Stimulated activated CD8-positive, alpha-beta memory T cell treated with anti-CD3 and anti-CD28 coated beads, Interleukin-7, amount 100 ng/mL, for 48 hours (primary cell): Measurements from ENCODE around the gene CTTN.
"Not testable (repeated sequence)": the region's sequence is repeated elsewhere in the genome, so short reads cannot be mapped to it uniquely, and the experiment has no call there.

Experiments used
- DNase-seq, 2 donors: peaks; one replicate each; pipeline ENCODE4 v3.0.0-alpha.2; 2020; ENCODE audit warnings: low read depth in 1 of 2; ENCODE audit errors: extremely low read depth in 1 of 2

Gene CTTN

DNA sequence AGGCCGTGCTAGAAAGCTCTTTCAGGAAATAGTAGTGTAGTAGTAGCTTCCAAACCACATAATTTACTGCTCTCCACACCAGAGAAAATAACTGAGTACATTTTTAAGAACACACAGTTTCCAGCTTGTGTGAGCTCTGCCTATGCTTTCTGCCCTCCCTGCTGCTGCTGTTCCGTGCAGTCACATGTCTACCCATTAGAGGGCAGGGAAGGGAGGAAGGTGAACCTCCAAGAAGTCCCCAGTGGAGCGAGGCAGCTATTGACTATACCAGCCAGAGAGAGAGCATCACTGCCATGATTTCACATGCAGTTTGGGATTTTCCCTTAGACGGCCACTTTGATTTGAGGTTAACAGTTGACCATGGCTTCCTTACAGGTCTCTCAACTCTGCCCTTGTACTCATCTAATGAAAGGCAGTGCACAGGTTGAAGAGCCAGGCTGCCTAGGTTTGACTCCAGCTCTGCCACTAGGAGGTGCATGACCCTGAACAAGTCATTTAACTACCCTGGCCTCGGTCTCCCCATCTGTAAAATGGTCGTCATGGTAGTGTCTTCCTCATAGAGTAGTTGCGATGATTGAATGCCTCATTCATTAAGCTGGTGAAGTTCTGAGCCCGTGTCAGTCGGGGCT is 19.7 kb upstream of the CTTN start:
- no peak for DNase-seq

DNA sequence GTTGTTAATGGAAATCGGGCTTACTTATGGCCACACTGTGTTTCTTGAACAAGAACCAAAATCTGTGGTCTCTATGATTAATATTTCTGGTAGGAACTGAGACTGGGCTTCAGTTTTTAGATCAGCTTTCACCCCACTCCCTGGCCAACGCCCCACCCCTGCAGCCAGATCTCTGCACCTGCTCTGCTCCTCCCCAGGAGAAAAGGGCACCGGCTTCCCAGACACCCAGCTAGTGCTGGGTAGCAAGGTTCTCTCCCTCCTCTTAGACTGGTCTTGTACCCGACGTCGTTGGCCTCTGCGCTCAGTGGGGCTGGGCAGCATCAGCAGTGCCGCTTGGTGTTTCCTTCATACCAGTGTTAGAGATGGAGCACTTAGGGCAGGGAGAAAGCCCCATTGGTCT is 17.0 kb upstream of the CTTN start:
- DNase-seq, result no peak

DNA sequence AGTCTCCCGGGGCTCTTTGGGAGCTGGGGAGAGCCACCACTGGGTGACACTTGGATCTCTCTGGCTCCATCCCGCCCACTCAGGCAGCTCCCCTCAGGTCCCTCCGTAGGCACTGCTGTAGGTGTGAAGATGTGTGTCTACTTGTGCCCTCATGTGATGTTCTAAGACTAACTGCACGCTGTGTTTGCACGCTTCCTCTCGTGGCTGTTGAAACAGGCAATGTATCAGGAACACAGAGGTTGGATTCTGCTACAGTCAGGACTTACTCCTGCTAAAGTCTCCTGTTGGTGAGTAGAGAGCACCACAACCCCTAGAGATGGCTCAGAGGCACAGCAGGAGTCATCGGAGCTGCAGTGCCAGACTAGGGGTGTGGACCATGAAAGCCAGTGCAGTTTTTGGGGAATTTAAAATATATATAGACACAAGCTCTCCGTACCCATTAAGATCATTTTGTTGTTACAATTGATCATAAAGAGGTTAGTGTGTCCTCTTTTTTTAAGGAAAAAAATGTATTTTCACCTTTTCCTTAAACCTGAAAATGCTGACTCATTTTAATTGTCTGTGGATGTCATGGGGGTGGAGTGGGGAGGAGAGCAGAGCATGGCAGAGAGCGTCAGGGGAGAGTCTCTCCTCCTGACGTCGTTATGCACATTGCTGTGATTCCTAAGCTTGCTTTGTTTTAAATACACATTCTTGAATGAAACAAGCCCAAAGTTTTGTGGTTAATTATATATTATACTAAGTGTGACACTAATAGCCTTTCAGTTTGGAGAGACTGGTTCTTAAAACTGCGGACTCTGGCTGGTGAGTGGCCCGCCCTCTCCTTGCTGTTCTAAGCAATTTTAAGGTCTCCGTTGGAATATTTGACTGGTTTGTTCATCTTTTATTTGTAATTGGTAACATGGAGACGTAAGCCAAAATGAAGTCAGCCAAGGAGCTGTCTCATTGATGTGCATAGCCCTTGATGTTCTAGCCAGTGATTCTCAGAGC is 16.2 kb upstream of the CTTN start:
- DNase-seq, result no peak

DNA sequence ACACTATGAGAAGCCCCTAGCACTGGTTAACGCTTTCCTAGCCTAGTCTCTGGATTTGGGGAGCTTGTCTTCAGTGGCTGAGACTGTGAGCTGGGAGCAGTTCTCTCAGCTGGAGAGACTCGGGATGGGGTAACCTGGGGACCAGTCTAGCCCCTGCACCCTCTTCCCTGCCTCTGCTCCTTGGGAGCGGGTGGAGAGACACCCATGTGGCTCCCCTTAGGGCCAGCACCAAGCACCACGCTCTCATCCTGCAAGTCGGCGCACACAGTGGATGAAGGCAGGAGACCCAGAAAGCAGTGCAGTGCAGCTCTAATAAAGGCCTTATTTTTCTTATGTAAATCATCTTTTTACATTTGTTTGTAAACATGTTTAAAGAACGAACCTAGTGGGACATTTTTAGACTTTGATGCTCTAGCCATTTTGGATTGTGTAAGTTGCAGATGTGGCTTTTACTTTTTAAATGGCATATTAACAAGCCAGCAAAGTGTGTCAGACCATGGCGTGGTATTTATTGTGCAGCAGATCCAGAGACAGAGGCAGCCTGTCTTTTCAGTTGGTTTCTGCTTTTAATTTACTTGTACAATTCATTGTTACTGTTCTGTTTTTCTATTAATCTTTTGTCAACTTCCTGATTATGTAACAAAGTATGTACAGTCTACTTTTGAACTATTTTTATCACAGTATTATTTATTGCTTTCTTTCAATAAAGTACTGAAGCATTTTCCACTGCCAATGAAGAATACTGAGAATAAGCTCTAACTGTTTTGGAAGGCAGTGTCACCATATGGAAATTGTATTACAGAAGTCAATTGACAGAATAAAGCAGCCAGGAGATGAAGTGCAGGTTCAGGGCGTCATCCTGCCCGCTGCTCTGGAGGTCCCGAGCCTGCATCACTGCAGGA is 14.4 kb upstream of the CTTN start:
- no peak for DNase-seq

DNA sequence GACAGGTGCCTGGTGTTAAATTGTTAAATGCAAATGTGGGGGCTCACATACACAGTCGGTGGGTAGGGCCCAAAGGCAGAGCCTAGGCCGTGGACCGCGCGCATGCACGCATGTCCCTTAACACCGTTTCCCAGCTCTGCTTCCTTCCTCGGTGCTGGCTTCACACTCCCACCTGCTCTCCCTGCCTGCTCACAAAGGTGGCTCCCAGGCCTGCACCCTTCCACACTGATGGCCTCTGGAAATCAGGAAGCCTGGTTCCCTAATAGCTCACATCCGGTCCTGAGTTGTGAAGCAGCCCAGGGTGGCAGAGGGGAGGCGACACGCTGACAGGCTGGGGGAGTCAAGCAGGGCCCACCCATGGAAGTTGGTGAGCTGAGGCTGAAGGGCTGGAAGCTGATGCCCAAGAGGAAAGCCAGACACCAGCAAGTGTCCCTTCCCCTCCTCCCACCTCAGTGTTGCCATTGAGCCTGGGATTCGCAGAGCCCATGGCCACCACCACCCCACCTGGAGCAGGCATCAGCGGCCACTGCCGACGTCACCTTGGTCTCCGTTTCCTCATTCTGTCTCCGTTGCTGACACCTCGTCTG is 13.7 kb upstream of the CTTN start:
- DNase-seq, result no peak

DNA sequence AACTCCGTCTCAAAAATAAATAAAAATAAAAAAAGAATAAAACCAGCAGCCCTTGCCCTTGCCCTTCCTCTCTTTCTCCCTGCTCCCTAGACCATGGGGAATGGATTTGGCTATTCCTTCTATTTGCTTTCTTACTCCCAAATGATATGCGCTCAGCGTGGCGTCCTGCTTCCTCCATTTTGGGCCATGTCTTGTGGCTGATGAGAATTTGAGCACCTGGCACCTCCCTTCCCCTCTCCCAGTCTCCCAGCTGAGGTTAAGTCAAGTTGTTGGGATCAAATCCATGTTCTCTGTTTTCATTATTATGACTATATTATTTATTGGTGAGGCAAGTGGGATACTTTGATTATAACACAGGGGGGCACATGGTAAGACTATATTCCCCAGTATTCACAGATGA is 10.8 kb upstream of the CTTN start:
- no peak for DNase-seq

DNA sequence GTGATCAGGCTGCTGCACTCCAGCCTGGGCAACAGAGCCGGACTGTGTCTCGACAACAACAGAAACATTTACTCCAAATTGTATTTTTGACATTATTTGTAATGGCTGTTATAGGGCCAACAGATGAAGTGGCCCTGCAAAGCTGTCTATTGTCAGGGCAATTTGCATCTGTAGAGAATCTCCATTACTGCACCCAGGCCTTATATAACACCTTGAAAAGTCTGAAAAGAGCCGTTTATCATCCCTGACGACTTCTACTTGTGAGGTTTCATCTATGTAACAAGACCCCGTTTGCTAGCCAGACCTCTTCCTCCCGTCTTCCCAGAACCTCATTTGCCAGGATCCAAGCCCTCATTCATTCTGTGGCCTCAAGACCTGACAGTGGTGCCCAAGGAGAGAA is 9.1 kb upstream of the CTTN start:
- no peak for DNase-seq

DNA sequence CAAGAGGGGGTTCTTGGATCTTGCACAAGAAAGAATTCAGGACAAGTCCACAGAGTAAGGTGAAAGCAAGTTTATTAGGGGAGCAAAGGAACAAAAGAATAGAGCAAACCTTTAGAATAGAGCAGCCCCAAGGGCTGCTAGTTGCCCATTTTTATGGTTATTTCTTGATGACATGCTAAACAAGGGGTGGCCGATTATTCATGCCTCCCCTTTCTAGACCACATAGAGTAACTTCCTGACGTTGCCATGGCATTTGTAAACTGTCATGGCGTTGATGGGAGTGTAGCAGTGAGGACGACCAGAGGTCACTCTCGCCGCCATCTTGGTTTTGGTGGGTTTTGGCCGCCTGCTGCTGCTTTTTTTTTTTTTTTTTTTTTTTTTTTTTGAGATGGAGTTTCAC is 7.4 kb upstream of the CTTN start:
- not testable (repeated sequence) for DNase-seq

DNA sequence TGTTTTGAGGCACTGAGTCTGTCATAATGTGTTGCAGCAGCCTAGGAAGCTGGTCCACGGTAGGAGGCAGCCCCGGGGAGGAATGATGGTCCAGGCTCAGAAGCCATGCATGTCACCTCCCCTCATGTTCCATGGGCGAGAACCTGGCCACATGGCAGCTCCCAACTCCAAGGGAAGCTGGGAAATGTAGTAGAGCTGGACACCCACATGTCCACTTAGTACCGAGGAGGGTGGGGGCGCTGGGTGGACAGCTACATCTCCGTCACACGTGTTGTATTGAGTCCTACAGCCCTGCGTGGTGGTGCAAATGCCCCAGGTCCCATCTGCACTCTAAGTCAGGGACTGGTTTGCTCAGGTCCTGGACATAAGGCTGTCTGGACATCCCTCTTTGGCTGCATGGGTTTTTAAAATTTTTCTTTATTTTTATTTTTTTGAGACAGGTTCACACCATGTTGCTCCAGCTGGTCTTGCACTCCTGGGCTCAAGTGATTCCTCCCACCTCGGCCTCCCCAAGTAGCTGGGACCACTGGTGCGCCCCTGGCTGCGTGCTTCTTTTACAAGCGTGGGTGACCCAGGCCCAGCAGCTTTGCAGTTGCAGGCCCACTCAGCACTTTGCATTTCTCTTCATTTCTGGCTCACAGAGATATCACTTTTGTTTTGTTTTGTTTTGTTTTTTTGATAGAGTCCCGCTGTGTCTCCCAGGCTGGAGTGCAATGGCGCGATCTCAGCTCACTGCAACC is 3.9 kb upstream of the CTTN start:
- no peak for DNase-seq

DNA sequence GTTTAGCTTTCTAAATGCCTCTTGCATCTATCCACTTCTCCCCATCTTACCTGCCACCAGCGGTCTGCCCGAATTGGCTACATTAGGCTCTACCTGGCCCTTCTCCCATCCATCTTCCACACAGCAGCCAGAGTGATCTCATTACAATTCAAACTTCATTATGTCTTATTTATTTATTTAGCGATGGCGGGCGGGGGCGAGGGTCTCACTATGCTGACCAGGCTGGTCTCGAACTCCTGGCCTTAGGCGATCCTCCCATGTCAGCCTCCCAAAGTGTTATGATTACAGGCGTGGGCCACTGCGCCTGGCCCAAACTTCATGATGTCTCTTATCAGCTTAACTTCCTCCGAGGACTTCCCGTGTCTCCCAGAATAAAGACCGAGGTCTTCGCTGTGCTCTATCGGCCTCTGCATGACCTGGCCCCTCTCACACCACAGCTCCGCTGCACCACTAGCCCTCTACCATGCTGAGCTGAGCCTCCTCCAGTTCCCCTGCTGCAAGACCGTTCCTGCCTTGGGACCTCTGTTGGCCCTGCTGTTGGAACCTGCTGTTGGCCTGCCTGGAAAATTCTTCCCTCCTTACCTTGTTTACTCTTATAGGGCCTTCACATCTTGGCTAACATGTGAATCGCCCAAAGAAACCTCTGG is 870 bp upstream of the CTTN start:
- no peak for DNase-seq

DNA sequence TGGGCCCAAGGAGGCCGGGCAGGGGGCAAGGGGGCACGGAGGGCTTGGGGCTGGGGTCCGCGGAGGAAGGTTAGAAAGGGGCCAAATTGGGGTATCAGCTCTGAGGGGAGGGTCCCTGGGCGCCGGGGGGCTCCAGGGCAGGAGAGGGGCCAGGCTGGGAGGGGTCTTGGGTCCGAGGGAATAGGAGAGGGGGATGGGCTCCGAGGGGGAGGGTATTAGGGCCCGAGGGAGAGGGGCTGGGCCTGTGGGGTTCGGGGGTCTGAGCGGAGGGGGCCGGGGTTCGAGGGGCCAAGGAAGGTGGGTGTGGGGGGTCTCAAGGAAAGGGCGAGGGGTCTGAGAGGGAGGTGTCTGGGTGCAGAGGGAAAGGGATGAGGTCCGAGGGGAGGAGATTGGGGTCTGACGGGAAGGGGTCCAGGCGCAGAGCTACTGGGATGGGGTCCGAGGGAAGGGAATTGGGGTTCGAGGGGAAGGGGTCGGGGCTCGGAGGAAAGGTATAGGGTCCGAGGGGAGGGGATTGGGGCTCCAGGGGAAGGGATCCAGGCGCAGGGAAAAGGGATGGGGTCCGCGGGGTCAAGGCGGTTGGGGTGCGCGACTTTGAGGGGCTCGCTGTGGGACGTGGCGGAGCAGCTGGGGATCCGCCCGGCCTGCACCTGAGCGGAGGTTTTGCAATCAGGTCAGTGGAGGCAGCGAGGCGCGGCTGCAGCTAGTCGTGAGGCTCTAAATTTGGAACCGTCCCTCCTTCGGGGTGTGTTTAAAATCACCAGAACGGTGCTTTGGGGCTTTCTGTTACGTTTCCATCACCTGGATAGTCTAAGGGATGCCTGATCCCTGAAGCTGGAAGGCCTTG is 728 bp downstream of the CTTN start:
- no peak for DNase-seq

DNA sequence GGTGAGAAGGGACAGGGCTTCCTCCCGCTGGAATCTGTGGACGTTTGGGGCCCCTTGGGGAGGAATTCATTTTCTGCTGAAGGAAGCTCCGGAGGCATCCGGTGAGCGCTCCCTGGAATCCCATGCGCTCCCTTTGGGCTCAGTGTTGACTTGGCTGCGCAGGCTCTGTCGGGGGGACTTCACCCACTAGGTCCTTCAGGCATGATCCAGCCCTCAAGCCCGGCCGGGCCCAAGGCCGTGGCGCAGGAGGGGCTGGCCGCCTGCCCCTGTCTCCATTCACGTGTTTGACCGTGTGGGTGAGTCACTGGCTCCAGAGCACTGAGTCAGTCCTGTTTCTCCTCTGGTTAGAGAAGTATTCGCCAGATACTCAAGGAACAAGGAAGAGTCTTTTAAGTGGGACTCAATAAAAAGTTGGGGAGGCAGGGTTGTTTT is 1.4 kb downstream of the CTTN start:
- no peak for DNase-seq

DNA sequence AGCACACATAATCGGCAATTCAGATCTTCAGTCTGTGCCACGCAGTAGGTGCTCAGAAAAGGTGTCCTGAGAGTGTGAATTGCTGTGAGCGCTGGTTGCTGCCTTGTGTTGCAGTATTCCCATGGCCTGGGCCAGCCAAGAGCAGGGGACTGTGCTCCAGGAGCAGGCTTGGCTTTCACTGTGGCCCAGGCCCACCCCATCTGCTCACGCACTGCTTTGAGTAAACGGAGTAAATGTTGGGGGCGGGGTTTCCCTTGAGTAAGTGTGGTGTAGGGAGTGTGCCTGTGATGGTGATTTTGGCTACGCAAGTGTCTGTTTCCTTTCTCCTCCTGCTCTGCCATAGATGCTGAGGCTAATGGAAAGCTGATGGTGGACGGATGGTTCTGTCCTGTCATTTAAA is 2.3 kb downstream of the CTTN start:
- no peak for DNase-seq

DNA sequence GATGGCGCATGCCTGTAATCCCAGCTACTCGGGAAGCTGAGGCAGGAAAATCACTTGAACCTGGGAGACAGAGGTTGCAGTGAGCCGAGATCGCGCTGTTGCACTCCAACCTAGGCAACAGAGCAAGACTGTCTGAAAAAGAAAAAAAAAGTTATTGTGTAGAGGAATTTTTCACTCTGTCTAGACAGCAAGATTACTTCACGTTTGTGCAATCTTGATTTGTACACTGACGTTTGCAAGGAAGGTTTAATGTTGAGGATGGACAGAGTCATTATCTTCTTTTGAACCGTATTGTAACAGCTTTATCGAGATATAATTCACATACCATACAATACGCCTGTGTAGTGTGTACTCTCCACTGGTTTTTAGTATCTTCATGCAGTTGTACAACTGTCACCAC is 3.7 kb downstream of the CTTN start:
- DNase-seq, result no peak

DNA sequence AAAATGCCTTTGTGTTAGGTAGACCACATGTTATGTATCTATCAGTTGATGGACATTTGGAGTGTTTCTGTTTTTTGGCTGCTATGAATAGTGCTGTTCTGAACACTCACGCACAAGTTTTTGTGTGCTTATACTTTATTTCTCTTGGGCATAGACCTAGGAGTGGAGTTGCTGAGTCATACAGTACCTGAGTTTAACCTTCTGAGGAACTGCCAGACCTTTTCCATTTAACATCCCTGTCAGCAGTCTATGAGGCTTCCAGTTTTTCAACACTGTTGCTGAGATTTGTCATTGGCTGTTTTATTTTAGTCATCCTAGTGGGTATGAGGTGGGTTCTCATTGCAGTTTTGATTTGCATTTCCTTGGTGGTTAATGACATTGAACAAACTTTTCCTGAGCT is 4.4 kb downstream of the CTTN start:
- DNase-seq, result no peak

DNA sequence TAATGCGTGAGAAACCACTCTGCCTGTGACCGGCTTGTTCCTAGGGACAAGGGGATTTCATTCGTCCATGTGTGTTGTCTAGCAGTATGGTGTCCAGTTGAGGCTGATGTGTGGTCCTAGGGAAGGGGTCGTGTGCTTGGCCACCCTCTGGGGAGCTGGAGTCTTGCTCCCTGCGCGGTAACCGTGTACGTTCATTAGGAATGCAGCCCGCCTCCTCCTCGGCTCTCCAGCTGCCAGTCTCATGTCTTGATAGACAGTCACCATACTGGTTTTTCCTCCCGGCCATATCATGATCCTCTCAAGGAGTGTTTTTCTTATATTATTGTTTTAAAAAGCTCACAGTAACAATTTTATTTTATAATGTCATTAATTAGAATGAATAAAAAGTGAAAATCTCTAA is 5.9 kb downstream of the CTTN start:
- DNase-seq, result no peak

DNA sequence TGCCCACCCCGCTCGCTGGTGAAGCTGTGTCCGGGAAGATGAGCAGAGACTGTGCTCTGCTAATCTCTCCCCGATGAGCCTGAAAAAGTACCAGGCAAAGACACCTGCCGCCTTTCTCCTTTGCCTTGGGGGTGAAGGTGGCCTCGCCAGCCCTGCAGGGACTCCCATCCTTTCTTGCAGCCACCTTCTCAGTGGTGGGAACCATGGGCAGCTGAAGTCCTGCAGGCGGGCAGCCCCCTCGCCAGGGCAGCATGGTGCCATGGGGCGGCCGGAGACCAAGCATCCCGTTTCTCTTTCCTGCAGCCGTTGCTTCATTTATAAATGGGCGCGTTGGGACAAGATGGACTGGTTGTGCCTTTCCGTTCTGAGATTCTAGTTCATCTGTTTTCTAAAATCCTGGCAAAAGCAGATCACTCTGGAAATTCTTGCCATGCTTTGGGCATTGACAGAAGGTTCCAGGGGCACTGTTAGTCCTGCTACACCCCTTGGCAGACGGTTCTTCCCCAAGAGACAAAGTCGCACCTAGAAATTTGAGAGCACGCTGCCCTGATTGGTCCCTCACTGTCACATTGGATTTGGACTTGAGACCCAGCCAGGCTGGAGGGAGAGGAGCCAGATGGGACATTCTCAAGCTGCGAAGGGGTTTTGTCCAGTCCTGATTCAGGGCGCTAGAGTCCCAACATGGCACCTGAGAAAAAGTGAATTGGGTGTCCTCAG is 7.5 kb downstream of the CTTN start:
- no peak for DNase-seq

DNA sequence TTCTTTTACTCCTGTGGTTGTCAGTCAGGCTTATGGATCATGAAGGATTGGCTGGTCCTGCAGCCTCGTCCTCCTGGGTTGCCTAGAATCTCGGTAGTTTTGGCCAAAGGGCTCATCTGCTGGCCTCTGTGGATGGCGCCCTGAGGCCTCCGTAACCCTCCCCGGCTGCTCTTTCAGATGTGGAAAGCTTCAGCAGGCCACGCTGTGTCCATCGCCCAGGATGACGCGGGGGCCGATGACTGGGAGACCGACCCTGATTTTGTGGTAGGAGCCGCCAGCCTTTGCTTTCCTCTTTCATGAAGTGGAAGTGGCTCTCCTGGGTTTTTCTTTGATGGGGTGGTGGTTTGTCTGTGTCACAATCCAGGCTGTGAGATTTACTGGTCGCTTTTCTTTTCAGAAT is 8.8 kb downstream of the CTTN start:
- no peak for DNase-seq
